ENCODE results near the gene SPDYE4. TPM values are rescaled to one million over a fixed set of nuclear protein-coding genes. Genes with fewer than 3 reads are reported as not detected.
"Not testable (repeated sequence)": the region's sequence is repeated elsewhere in the genome, so short reads cannot be mapped to it uniquely, and the experiment has no call there.

SPDYE4 gene
- not detected in 2 replicates for polyA plus RNA-seq (2011; rRNA removed)
- not detected in 2 replicates for polyA minus RNA-seq (2011; rRNA and poly(A)+ RNA removed)

GRCh38 chr17:8758137-8758596 lies at the start of gene SPDYE4:
TSS of gene SPDYE4 (minus strand) at chr17:8758546. CDS start at chr17:8758382, 164 bp downstream.
- CTCF ChIA-PET, result no interaction called here
- Histone ChIP-seq H3K9me3 (ENCODE audit: control insufficient read depth, insufficient read depth, low read length) (no peaks in the 10 kb centered on the region), H3K27me3 (ENCODE audit: control insufficient read depth, insufficient read depth, low read length) (peaks cover 6% of the 10 kb centered on the region), H3K4me3 (ENCODE audit: low read depth, low read length) (no peak within 1 kb of the TSS), H3K27ac (ENCODE audit: low read depth, low read length) (no peak within 1 kb of the TSS)
- no peak for TF ChIP-seq CTCF (IDR thresholded peaks at IDR 0.05; ENCODE audit: low read depth, low read length)
- no peak for DNase-seq (ENCODE audit: low read depth, low spot score)
- POLR2A ChIA-PET, result no interaction called here

DNA sequence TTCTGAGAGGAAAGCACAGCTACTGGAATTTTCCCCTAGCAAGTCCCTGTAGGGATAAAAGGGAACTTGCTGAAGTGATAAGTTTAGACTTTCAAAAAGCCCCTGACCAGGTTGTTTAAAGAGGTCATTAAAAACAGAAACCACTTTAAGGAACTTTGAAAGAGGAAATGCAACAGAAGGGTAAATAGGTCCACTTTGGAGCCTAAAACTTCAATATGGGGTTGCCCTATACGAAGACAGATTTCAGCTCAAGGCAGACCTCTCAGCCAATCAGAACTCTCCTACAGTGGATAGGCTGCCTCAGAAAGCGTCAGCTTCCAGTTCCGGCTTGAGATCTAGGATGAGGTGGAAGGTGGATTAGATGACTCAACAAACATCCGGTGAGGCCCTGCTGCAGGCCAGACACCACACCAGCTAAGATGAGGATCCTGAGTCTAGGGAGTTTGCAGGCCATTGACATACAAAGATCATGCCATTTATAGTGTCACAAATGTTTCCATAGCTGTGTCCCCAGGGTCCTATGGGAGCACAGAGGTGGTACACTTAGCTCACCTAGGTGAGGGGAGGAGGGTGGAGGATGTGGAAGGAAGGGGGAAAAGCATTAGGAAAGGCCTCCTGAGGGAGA lies 48.7 kb upstream of the SPDYE4 start:
- H3K4me3 ChIP-seq (ENCODE audit: low read depth, low read length), result no peak overlapping the region
- TF ChIP-seq CTCF (IDR thresholded peaks at IDR 0.05; ENCODE audit: low read depth, low read length), result no peak
- ChIA-PET POLR2A (no interaction called here), CTCF (no interaction called here)
- H3K27me3 ChIP-seq (ENCODE audit: control insufficient read depth, insufficient read depth, low read length), result peaks cover 7% of the 10 kb centered on the region
- no peaks in the 10 kb centered on the region for H3K9me3 ChIP-seq (ENCODE audit: control insufficient read depth, insufficient read depth, low read length)
- H3K27ac ChIP-seq (ENCODE audit: low read depth, low read length), result no peak overlapping the region
- DNase-seq (ENCODE audit: low read depth, low spot score), result no peak

DNA sequence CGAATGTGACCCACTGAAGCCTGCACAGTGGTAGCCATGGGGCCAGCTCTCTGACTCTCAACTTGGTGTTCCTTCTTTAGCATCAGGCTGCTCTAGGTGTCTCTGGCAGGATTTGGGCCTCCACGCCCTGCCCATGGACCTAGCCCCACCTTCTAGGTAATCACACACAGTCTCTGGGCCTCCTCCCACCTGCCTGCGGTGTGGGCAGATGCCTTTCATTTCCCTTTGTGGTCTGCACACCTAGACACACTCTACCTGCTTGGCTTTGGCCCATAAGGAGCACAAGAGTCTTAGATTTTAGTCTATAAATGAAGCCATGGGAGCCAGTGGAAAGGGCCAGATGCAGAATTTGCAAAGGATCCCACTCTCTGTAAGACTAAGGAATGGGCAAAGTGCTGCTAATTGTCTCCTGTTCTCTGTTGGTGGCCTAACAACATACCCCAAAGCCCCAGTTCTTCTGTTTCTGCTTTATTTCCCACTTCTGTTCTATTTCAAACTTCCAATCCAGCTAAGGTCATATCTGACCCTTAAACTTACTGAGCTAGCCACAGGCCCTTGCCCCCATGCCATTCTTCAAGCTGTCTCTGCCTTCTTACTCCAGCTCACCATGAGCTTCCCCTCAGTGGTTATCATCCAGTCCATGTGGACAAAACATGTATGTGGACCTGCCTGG lies 48.0 kb upstream of the SPDYE4 start:
- Histone ChIP-seq H3K4me3 (ENCODE audit: low read depth, low read length) (no peak overlapping the region), H3K27ac (ENCODE audit: low read depth, low read length) (no peak overlapping the region), H3K9me3 (ENCODE audit: control insufficient read depth, insufficient read depth, low read length) (no peaks in the 10 kb centered on the region), H3K27me3 (ENCODE audit: control insufficient read depth, insufficient read depth, low read length) (peaks cover 7% of the 10 kb centered on the region)
- CTCF ChIA-PET, result no interaction called here
- no peak for TF ChIP-seq CTCF (IDR thresholded peaks at IDR 0.05; ENCODE audit: low read depth, low read length)
- no peak for DNase-seq (ENCODE audit: low read depth, low spot score)
- POLR2A ChIA-PET, result no interaction called here

GRCh38 chr17:8805396-8805795 lies 47.0 kb upstream of the SPDYE4 start:
- DNase-seq (ENCODE audit: low read depth, low spot score); H3K27ac ChIP-seq (ENCODE audit: low read depth, low read length); H3K9me3 ChIP-seq (ENCODE audit: control insufficient read depth, insufficient read depth, low read length); POLR2A ChIA-PET; H3K4me3 ChIP-seq (ENCODE audit: low read depth, low read length); H3K27me3 ChIP-seq (ENCODE audit: control insufficient read depth, insufficient read depth, low read length); CTCF ChIA-PET: not testable (repeated sequence)

GRCh38 chr17:8803531-8804420 lies 45.4 kb upstream of the SPDYE4 start:
- TF ChIP-seq CTCF (IDR thresholded peaks at IDR 0.05; ENCODE audit: low read depth, low read length), result no peak
- no peak for DNase-seq (ENCODE audit: low read depth, low spot score)
- no peak overlapping the region for H3K4me3 ChIP-seq (ENCODE audit: low read depth, low read length)
- H3K9me3 ChIP-seq (ENCODE audit: control insufficient read depth, insufficient read depth, low read length), result no peaks in the 10 kb centered on the region
- H3K27ac ChIP-seq (ENCODE audit: low read depth, low read length), result no peak overlapping the region
- ChIA-PET CTCF (no interaction called here), POLR2A (no interaction called here)
- peaks cover 12% of the 10 kb centered on the region for H3K27me3 ChIP-seq (ENCODE audit: control insufficient read depth, insufficient read depth, low read length)

All from AG04450 (cell line).